ENCODE results near the gene HAPSTR1.

The HAPSTR1 gene

GRCh38 chr16:9124444-9124843, 33.0 kb downstream of the HAPSTR1 start:
- Histone ChIP-seq H3K27me3 (no peaks in the 10 kb centered on the region), H3K9me3 (replicated peaks in 1 of 11) (no peaks in the 10 kb centered on the region), H3K9ac (peak overlapping the region in 6 of 11 experiments; percentile 1 to 57 (median 33); a peak in 5 of 22 replicates), H3K36me3 (peaks cover 16 to 56% (median 26%) of the 10 kb centered on the region in 11 experiments; a peak in 17 of 22 replicates), H3K27ac (peak overlapping the region in 8 of 11 experiments; percentile 41 to 85 (median 72); a peak in 16 of 22 replicates), H3K4me3 (no peak overlapping the region; a peak in 1 of 20 replicates), H4K20me1 (peaks cover 52 to 99% (median 92%) of the 10 kb centered on the region in 11 experiments), H3K4me1 (peaks cover 77 to 95% (median 85%) of the 10 kb centered on the region in 10 experiments), H3K4me2 (peak overlapping the region; percentile 80 to 95 (median 88))
- TF ChIP-seq Cebpa-rat (IDR thresholded peaks at IDR 0.05) = no peak

GRCh38 chr16:9124908-9125584, 33.6 kb downstream of the HAPSTR1 start:
- Histone ChIP-seq H3K27ac (peak overlapping the region in 8 of 11 experiments; percentile 61 to 85 (median 78); a peak in 14 of 22 replicates), H3K4me2 (peak overlapping the region; percentile 80 to 95 (median 88)), H3K4me1 (peaks cover 77 to 90% (median 85%) of the 10 kb centered on the region in 10 experiments), H3K9ac (peak overlapping the region in 7 of 11 experiments; percentile 1 to 57 (median 45); a peak in 10 of 22 replicates), H4K20me1 (peaks cover 46 to 93% (median 86%) of the 10 kb centered on the region in 11 experiments), H3K27me3 (no peaks in the 10 kb centered on the region), H3K4me3 (no peak overlapping the region), H3K36me3 (peaks cover 12 to 50% (median 20%) of the 10 kb centered on the region in 11 experiments; a peak in 16 of 22 replicates), H3K9me3 (replicated peaks in 1 of 11) (no peaks in the 10 kb centered on the region)
- no peak for TF ChIP-seq Cebpa-rat (IDR thresholded peaks at IDR 0.05)

GRCh38 chr16:9125658-9126505, 34.4 kb downstream of the HAPSTR1 start:
- Histone ChIP-seq H4K20me1 (peaks cover 43 to 84% (median 78%) of the 10 kb centered on the region in 11 experiments), H3K4me2 (peak overlapping the region; percentile 80 to 95 (median 88)), H3K4me1 (peaks cover 77 to 86% (median 81%) of the 10 kb centered on the region in 10 experiments), H3K36me3 (peaks cover 5 to 42% (median 12%) of the 10 kb centered on the region in 11 experiments; a peak in 15 of 22 replicates), H3K27me3 (no peaks in the 10 kb centered on the region), H3K9ac (peak overlapping the region in 8 of 11 experiments; percentile 1 to 57 (median 34); a peak in 8 of 22 replicates), H3K4me3 (no peak overlapping the region), H3K9me3 (replicated peaks in 1 of 11) (no peaks in the 10 kb centered on the region), H3K27ac (peak overlapping the region in 10 of 11 experiments; percentile 0 to 85 (median 75); a peak in 18 of 22 replicates)
- no peak for TF ChIP-seq Cebpa-rat (IDR thresholded peaks at IDR 0.05)

DNA sequence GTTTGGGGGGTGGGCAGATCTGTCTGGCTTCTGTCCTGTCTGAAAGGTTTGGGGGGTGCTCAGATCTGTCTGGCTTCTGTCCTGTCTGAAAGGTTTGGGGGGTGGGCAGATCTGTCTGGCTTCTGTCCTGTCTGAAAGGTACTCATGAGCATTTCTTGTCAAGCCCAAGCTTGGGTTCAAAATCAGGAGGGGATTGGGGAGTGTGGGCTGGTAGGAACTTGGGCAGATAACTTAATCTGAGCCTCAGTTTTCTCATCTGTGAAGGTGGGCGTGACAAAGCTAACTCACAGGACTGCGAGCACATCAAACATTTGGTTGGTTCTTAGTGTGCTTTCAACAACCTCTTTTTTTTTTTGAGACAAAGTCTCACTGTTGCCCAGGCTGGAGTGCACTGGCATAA, 35.2 kb downstream of the HAPSTR1 start:
- no peak for TF ChIP-seq Cebpa-rat (IDR thresholded peaks at IDR 0.05)
- Histone ChIP-seq H3K4me2 (peak overlapping the region; percentile 80 to 95 (median 88)), H3K36me3 (peaks cover 0 to 35% (median 6%) of the 10 kb centered on the region in 11 experiments; a peak in 14 of 22 replicates), H3K9ac (peak overlapping the region in 6 of 11 experiments; percentile 4 to 73 (median 18); a peak in 5 of 22 replicates), H3K4me3 (no peak overlapping the region), H3K9me3 (replicated peaks in 1 of 11) (no peaks in the 10 kb centered on the region), H3K27ac (peak overlapping the region in 10 of 11 experiments; percentile 16 to 85 (median 75); a peak in 18 of 22 replicates), H3K27me3 (no peaks in the 10 kb centered on the region), H3K4me1 (peaks cover 74 to 79% (median 76%) of the 10 kb centered on the region in 10 experiments), H4K20me1 (peaks cover 42 to 77% (median 71%) of the 10 kb centered on the region in 11 experiments)

DNA sequence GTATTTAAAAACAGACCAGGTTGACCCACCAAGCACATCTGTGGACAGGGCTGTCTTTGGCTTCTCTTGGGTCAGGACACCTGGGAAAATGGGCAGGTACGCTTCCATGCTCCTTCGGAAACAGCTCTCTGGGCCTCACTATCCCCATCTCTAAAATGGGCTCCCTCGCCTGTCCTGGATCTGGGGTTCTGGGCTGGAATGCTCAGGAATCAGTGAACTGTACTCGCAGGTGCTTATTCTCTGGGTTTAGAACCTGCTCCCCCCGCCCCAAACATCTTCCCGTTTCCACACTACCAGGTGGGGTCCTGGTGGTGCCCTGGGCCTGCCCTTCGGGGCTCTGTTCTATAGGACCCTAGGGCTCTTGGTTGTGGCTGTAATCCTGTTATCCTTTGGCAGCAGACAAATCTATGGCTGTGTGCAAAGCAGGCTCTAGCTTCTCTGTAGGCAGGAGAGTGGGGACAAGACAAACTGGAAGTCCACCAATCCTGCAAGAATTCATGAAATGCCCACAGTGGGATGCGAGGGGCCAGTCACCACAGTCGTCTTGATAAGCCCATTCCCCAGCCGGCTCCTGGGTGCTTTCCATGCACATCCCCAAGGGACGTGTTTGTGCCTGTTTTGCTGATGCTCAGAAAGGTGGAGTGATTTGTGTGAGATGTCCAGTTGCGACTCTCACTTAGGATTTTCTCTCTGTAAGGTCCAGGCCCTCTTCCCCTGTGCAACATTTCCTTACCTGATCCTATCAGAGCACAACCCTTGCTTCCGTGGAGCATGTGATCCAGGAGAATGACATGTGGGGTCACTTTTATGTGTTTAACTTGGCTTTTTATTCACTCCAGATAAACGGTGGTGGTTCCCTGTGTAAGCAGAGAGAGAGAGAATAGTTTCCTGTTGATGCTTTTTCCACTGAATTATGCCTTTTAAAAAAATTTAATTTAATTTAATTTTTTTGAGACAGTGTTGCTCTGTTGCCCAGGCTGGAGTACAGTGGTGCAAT, 37.2 kb downstream of the HAPSTR1 start:
- H3K27me3 ChIP-seq = no peaks in the 10 kb centered on the region
- peak overlapping the region; percentile 55 to 75 (median 71); a peak in 16 of 22 replicates for H3K9ac ChIP-seq
- no peak for TF ChIP-seq Cebpa-rat (IDR thresholded peaks at IDR 0.05)
- peaks cover 0 to 15% (median 0%) of the 10 kb centered on the region in 11 experiments; a peak in 8 of 22 replicates for H3K36me3 ChIP-seq
- peaks cover 66 to 77% (median 71%) of the 10 kb centered on the region in 10 experiments for H3K4me1 ChIP-seq
- no peaks in the 10 kb centered on the region for H3K9me3 ChIP-seq (replicated peaks in 1 of 11)
- H3K4me3 ChIP-seq = 0 out of 20 replicates have a peak overlapping the region, but pooled peaks of 2 of the 10 experiments have one; percentile 2 to 21
- peaks cover 21 to 57% (median 50%) of the 10 kb centered on the region in 11 experiments for H4K20me1 ChIP-seq
- peak overlapping the region; percentile 80 to 95 (median 88) for H3K4me2 ChIP-seq
- peak overlapping the region in 10 of 11 experiments; percentile 62 to 85 (median 76); a peak in 21 of 22 replicates for H3K27ac ChIP-seq

GRCh38 chr16:9134306-9134705, 42.9 kb downstream of the HAPSTR1 start:
- Histone ChIP-seq H3K4me1 (peaks cover 21 to 74% (median 56%) of the 10 kb centered on the region in 10 experiments), H3K27me3 (no peaks in the 10 kb centered on the region)

DNA sequence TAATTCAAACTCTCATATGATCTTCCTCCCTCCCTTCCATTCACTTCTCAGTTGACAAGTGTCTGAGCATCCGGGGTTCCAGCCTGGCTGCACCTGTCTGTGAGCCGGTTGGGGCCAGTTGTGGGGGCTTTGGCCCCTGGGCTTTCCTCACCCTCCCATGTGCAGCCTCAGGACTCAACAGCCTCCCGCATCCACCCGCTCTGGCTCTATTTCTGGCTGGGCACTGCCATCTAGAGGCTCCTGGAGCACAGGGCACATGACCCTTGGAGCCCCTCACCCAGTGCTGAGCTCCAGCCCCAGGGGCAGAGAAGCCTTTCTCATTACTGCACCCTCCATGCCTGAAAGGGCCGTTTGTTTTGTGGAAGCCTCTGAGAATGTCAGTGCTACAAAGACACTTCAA, 43.3 kb downstream of the HAPSTR1 start:
- Histone ChIP-seq H3K4me1 (peaks cover 21 to 78% (median 61%) of the 10 kb centered on the region in 10 experiments), H3K9me3 (replicated peaks in 1 of 11) (no peaks in the 10 kb centered on the region), H3K36me3 (no peaks in the 10 kb centered on the region), H3K9ac (peak overlapping the region in 2 of 11 experiments; percentile 19 to 56; a peak in 2 of 22 replicates), H4K20me1 (peaks cover 0 to 34% (median 8%) of the 10 kb centered on the region in 11 experiments; a peak in 11 of 22 replicates), H3K4me3 (no peak overlapping the region), H3K4me2 (peak overlapping the region in 9 of 11 experiments; percentile 57 to 95 (median 84); a peak in 17 of 22 replicates), H3K27ac (peak overlapping the region in 4 of 11 experiments; percentile 5 to 60 (median 34); a peak in 1 of 22 replicates), H3K27me3 (no peaks in the 10 kb centered on the region)
- TF ChIP-seq Cebpa-rat (IDR thresholded peaks at IDR 0.05) = no peak

More at GRCh38 chr16:9134306-9134705, 42.9 kb downstream of the HAPSTR1 start:
- Histone ChIP-seq H3K36me3 (no peaks in the 10 kb centered on the region), H3K9ac (peak overlapping the region in 1 of 11 experiments; percentile 56; a peak in 1 of 22 replicates), H4K20me1 (peaks cover 0 to 34% (median 8%) of the 10 kb centered on the region in 11 experiments; a peak in 11 of 22 replicates), H3K9me3 (replicated peaks in 1 of 11) (no peaks in the 10 kb centered on the region), H3K27ac (peak overlapping the region in 3 of 11 experiments; percentile 26 to 42 (median 27); a peak in 3 of 22 replicates), H3K4me2 (peak overlapping the region in 6 of 11 experiments; percentile 70 to 95 (median 86); a peak in 8 of 22 replicates), H3K4me3 (no peak overlapping the region)
- TF ChIP-seq Cebpa-rat (IDR thresholded peaks at IDR 0.05) = no peak

Measured in BLaER1 treated with 17β-estradiol and CSF1 and Interleukin-3, amounts not matched to agents 10 nM and 100 nM (cell line).